NCI-H2227 (cell line): Measurements from ENCODE around the gene LRSAM1.

Source experiments
- DNase-seq: peaks from one replicate; lab custom pipeline; 2025; ENCODE audit not compliant: unreplicated experiment; lab: John Stamatoyannopoulos, UW

Gene LRSAM1

GRCh38 chr9:127450830-127451607 is at the start of gene LRSAM1, which contains the start of gene RPL12:
TSS of gene LRSAM1 (plus strand) at chr9:127451510. CDS start at chr9:127454528, 3,018 bp downstream.
TSS of gene RPL12 (minus strand) at chr9:127451406. CDS start at chr9:127451317, 89 bp downstream.
- DNase-seq: peak; percentile 95

GRCh38 chr9:127402401-127403090 is 48.8 kb upstream of the LRSAM1 start:
- no peak for DNase-seq

- no peak for DNase-seq
Measured at GRCh38 chr9:127403507-127404192, 47.7 kb upstream of the LRSAM1 start.

GRCh38 chr9:127404631-127405030 is 46.7 kb upstream of the LRSAM1 start:
- DNase-seq: no peak

GRCh38 chr9:127405344-127406125 is 45.8 kb upstream of the LRSAM1 start:
- no peak for DNase-seq

GRCh38 chr9:127406799-127407491 is 44.4 kb upstream of the LRSAM1 start:
- DNase-seq: no peak

- DNase-seq: no peak
Measured at GRCh38 chr9:127407492-127407843, 43.8 kb upstream of the LRSAM1 start.

GRCh38 chr9:127411122-127411521 is 40.2 kb upstream of the LRSAM1 start:
- no peak for DNase-seq

GRCh38 chr9:127415141-127415540 is 36.2 kb upstream of the LRSAM1 start:
- DNase-seq: no peak

GRCh38 chr9:127415657-127416056 is 35.7 kb upstream of the LRSAM1 start:
- no peak for DNase-seq

GRCh38 chr9:127417131-127418036 is 33.9 kb upstream of the LRSAM1 start:
- DNase-seq: no peak

- DNase-seq: no peak
Measured at GRCh38 chr9:127418037-127418471, 33.3 kb upstream of the LRSAM1 start.

GRCh38 chr9:127419348-127419747 is 32.0 kb upstream of the LRSAM1 start:
- DNase-seq: no peak

- no peak for DNase-seq
Measured at GRCh38 chr9:127421057-127421456, 30.3 kb upstream of the LRSAM1 start.

GRCh38 chr9:127422133-127422782 is 29.1 kb upstream of the LRSAM1 start:
- no peak for DNase-seq

GRCh38 chr9:127422787-127423186 is 28.5 kb upstream of the LRSAM1 start:
- no peak for DNase-seq

GRCh38 chr9:127423476-127423933 is 27.8 kb upstream of the LRSAM1 start:
- DNase-seq: no peak

GRCh38 chr9:127423934-127424675 is 27.2 kb upstream of the LRSAM1 start, which contains the start of gene ZNF79:
TSS of gene ZNF79 (plus strand) at chr9:127424382. CDS start at chr9:127424788, 406 bp downstream.
- peak; percentile 88 for DNase-seq
